ENCODE data around the gene TFF2. TPM values are rescaled to one million over a fixed set of nuclear protein-coding genes. Genes with fewer than 3 reads are reported as not detected.

The TFF2 gene
- polyA plus RNA-seq, 1 of the 3 experiments (the other 2 are of a cell fraction) = not detected

GRCh38 chr21:42348762-42349161 lies 2.0 kb downstream of the TFF2 start:
- DNase-seq = no peak
- H3K27ac ChIP-seq (ENCODE audit: low read depth in 2 of 2, low read length in 1 of 2) = no peak overlapping the region
- H3K27me3 ChIP-seq (ENCODE audit: insufficient read depth) = no peaks in the 10 kb centered on the region
- POLR2A ChIA-PET = no interaction called here
- no peaks in the 10 kb centered on the region for H3K4me1 ChIP-seq (ENCODE audit: control insufficient read depth in 1 of 2, insufficient read depth in 2 of 2, low read depth in 1 of 2, low read length in 1 of 2)
- no peak overlapping the region for H2AFZ ChIP-seq (ENCODE audit: low read depth)
- H3K4me3 ChIP-seq (ENCODE audit: low read depth in 2 of 2, low read length in 1 of 2) = no peak overlapping the region
- no peak overlapping the region for H3K4me2 ChIP-seq
- CTCF ChIA-PET = no interaction called here
- no peaks in the 10 kb centered on the region for H3K9me2 ChIP-seq
- no peaks in the 10 kb centered on the region for H3K79me2 ChIP-seq (ENCODE audit: insufficient read depth)
- no peaks in the 10 kb centered on the region for H3K36me3 ChIP-seq (replicated peaks in 1 of 2; ENCODE audit: control insufficient read depth in 1 of 2, insufficient read depth in 2 of 2, low read length in 1 of 2)
- no peaks in the 10 kb centered on the region for H3K9me3 ChIP-seq
- no peaks in the 10 kb centered on the region for H3F3A ChIP-seq (replicated peaks; ENCODE audit: insufficient read depth)
- no peaks in the 10 kb centered on the region for H4K20me1 ChIP-seq (ENCODE audit: insufficient read depth)
- no peak overlapping the region for H3K9ac ChIP-seq
- TF ChIP-seq SIN3A (IDR thresholded peaks at IDR 0.05; ENCODE audit: borderline replicate concordance, low read depth, low read length) (no peak), JUND (IDR thresholded peaks at IDR 0.05) (no peak), POLR2AphosphoS5 (IDR thresholded peaks at IDR 0.05; ENCODE audit: low read depth, low read length) (no peak), CHD2 (IDR thresholded peaks at IDR 0.05; ENCODE audit: low read length, partially characterized antibody) (no peak), GABPA (IDR thresholded peaks at IDR 0.05; ENCODE audit: low read depth) (no peak), FOSL2 (IDR thresholded peaks at IDR 0.05; ENCODE audit: borderline replicate concordance, low read depth) (no peak), GATA2 (CRISPR knock-in tag; IDR thresholded peaks at IDR 0.05) (no peak), RFX5 (IDR thresholded peaks at IDR 0.05; ENCODE audit: low read length) (no peak)
- TF ChIP-seq, protein P1, sequence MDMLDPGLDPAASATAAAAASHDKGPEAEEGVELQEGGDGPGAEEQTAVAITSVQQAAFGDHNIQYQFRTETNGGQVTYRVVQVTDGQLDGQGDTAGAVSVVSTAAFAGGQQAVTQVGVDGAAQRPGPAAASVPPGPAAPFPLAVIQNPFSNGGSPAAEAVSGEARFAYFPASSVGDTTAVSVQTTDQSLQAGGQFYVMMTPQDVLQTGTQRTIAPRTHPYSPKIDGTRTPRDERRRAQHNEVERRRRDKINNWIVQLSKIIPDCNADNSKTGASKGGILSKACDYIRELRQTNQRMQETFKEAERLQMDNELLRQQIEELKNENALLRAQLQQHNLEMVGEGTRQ (IDR thresholded peaks at IDR 0.05; ENCODE audit: borderline replicate concordance, low read depth, low read length) = no peak
- WGBS (ENCODE audit: low lambda C conversion rate) = 26% methylated on average over 2 of the region's 2 CpGs

DNA sequence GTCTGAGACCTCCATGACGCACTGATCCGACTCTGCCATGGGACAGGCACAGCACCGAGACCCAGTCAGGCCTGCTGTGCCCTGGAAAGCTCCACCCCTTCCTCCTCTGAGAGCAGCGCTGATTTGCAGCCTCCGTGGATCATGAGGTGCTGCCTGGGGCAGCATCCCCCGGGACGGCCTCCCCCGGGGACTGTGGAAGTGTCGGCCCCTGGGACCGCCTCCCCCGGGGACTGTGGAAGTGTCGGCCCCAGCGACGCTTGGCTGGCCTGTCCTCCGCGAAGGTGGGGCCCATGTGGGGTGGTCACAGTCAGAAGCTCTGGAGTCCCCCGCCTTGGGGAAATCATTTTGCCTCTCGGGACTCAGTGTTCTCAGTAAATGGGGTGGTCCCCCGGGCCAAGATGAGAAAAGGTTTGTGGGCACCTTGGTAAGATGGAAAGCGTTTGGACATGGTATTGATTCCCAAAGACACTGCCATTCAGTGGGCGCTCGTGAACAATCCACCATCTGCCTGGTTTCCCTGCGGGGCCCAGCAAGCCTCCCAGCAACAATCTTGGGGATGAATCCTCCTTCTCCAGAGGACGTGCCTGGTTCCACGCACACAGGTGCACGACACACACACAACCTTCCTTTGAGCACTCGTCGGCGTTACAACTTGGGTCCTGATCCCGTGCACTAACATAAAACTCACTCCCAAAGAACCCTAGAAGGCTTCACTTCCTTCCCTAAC lies 3.0 kb downstream of the TFF2 start:
- Histone ChIP-seq H3K9me3 (no peaks in the 10 kb centered on the region), H3K4me1 (ENCODE audit: control insufficient read depth in 1 of 2, insufficient read depth in 2 of 2, low read depth in 1 of 2, low read length in 1 of 2) (no peaks in the 10 kb centered on the region), H3K4me3 (ENCODE audit: low read depth in 2 of 2, low read length in 1 of 2) (no peak overlapping the region), H3K9ac (no peak overlapping the region), H3K79me2 (ENCODE audit: insufficient read depth) (no peaks in the 10 kb centered on the region), H3K9me2 (no peaks in the 10 kb centered on the region), H3K27ac (ENCODE audit: low read depth in 2 of 2, low read length in 1 of 2) (no peak overlapping the region), H4K20me1 (ENCODE audit: insufficient read depth) (no peaks in the 10 kb centered on the region), H2AFZ (ENCODE audit: low read depth) (no peak overlapping the region), H3F3A (replicated peaks; ENCODE audit: insufficient read depth) (no peaks in the 10 kb centered on the region), H3K27me3 (ENCODE audit: insufficient read depth) (no peaks in the 10 kb centered on the region), H3K4me2 (no peak overlapping the region), H3K36me3 (replicated peaks in 1 of 2; ENCODE audit: control insufficient read depth in 1 of 2, insufficient read depth in 2 of 2, low read length in 1 of 2) (no peaks in the 10 kb centered on the region)
- CTCF ChIA-PET = no interaction called here
- WGBS (ENCODE audit: low lambda C conversion rate) = 42% methylated on average over 13 of the region's 30 CpGs
- no peak for TF ChIP-seq EP300 (IDR thresholded peaks at IDR 0.05; ENCODE audit: borderline replicate concordance in 1 of 2, low read depth in 1 of 2, low read length in 1 of 2)
- TF ChIP-seq RCOR1 (IDR thresholded peaks at IDR 0.05; ENCODE audit: low read length) = no peak
- no peak for TF ChIP-seq FOXJ3 (CRISPR knock-in tag; IDR thresholded peaks at IDR 0.05)
- TF ChIP-seq, protein P2, sequence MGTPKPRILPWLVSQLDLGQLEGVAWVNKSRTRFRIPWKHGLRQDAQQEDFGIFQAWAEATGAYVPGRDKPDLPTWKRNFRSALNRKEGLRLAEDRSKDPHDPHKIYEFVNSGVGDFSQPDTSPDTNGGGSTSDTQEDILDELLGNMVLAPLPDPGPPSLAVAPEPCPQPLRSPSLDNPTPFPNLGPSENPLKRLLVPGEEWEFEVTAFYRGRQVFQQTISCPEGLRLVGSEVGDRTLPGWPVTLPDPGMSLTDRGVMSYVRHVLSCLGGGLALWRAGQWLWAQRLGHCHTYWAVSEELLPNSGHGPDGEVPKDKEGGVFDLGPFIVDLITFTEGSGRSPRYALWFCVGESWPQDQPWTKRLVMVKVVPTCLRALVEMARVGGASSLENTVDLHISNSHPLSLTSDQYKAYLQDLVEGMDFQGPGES (IDR thresholded peaks at IDR 0.05; ENCODE audit: low read depth, low read length) = no peak
- TF ChIP-seq TAF1 (IDR thresholded peaks at IDR 0.05; ENCODE audit: borderline replicate concordance, low read depth, low read length) = no peak
- no peak for TF ChIP-seq POLR2AphosphoS5 (IDR thresholded peaks at IDR 0.05; ENCODE audit: low read depth, low read length)
- no peak for TF ChIP-seq REST (IDR thresholded peaks at IDR 0.05; ENCODE audit: low read depth, low read length)
- no peak for TF ChIP-seq EZH2phosphoT487 (IDR thresholded peaks at IDR 0.05; ENCODE audit: borderline replicate concordance, low read depth)
- POLR2A ChIA-PET = no interaction called here
- no peak for DNase-seq

Measured in SK-N-SH (cell line).